Neuronal stem cell (in vitro differentiated cells): ENCODE measurements around the gene CCDC157.

Experiments
- DNase-seq: peaks from one replicate; pipeline ENCODE4 v3.0.0-alpha.2; 2013; ENCODE audit warnings: low spot score
- H2AFZ ChIP-seq: one replicate; pipeline ENCODE4 v1.6.1; 2013; ENCODE audit warnings: mild to moderate bottlenecking, low read length, inconsistent platforms
- H2AK5ac ChIP-seq: 2 replicates; pipeline ENCODE4 v1.6.1; 2013; ENCODE audit warnings: low read depth, mild to moderate bottlenecking, inconsistent platforms, low read length, moderate library complexity, mixed read lengths
- H2BK120ac ChIP-seq: 2 replicates; pipeline ENCODE4 v1.6.1; 2013; ENCODE audit warnings: low read depth, mild to moderate bottlenecking, inconsistent platforms, low read length, moderate library complexity, mixed read lengths
- H2BK12ac ChIP-seq: one replicate; pipeline ENCODE4 v1.6.1; 2013; ENCODE audit warnings: low read length, inconsistent platforms
- H2BK15ac ChIP-seq: 2 replicates; pipeline ENCODE4 v1.6.1; 2013; ENCODE audit warnings: mild to moderate bottlenecking, low read length, inconsistent platforms, mixed read lengths
- H2BK5ac ChIP-seq: one replicate; pipeline ENCODE4 v1.6.1; 2013; ENCODE audit warnings: inconsistent platforms, mild to moderate bottlenecking, low read length, moderate library complexity
- H3K14ac ChIP-seq: one replicate; pipeline ENCODE4 v1.6.1; 2013; ENCODE audit warnings: low read length, inconsistent platforms
- H3K18ac ChIP-seq: 2 replicates; pipeline ENCODE4 v1.6.1; 2013; ENCODE audit warnings: low read length, inconsistent platforms
- H3K23ac ChIP-seq: 2 replicates; pipeline ENCODE4 v1.6.1; 2013; ENCODE audit warnings: low read depth, mild to moderate bottlenecking, mixed read lengths, low read length, inconsistent platforms; ENCODE audit not compliant: poor library complexity
- H3K27ac ChIP-seq: replicated peaks from 3 replicates; pipeline ENCODE4 v1.5.1; 2013; ENCODE audit warnings: low read length, inconsistent platforms
- H3K27me3 ChIP-seq, 3 experiments: 2 replicates each; pipeline ENCODE4 v1.6.1; 2013; ENCODE audit warnings: low read length in 3 of 3, mild to moderate bottlenecking in 2 of 3, inconsistent platforms in 1 of 3, low read depth in 1 of 3, mixed read lengths in 1 of 3, moderate library complexity in 1 of 3; ENCODE audit not compliant: control insufficient read depth in 3 of 3, insufficient read depth in 3 of 3
- H3K36me3 ChIP-seq, 2 donors: replicated peaks in 1 of 2; 2 replicates each; pipeline ENCODE4 v1.6.1; 2013; ENCODE audit warnings: low read length in 2 of 2; ENCODE audit not compliant: control insufficient read depth in 2 of 2, insufficient read depth in 2 of 2
- H3K4ac ChIP-seq: 2 replicates; pipeline ENCODE4 v1.6.1; 2013; ENCODE audit warnings: inconsistent platforms, mild to moderate bottlenecking, low read length, moderate library complexity
- H3K4me1 ChIP-seq, 2 donors: 1 replicate in 1 of 2; 2 replicates in 1 of 2; pipeline ENCODE4 v1.6.1; 2013; ENCODE audit warnings: low read length in 2 of 2, low read depth in 1 of 2; ENCODE audit not compliant: control insufficient read depth in 2 of 2, insufficient read depth in 1 of 2
- H3K4me2 ChIP-seq: one replicate; pipeline ENCODE4 v1.6.1; 2013; ENCODE audit warnings: mild to moderate bottlenecking, low read length, inconsistent platforms; ENCODE audit not compliant: insufficient read depth, poor library complexity, severe bottlenecking
- H3K4me3 ChIP-seq, 2 donors: 2 replicates each; pipeline ENCODE4 v1.5.1; 2013; ENCODE audit warnings: low read length in 2 of 2, mild to moderate bottlenecking in 2 of 2, inconsistent platforms in 1 of 2, moderate library complexity in 1 of 2
- H3K79me1 ChIP-seq: one replicate; pipeline ENCODE4 v1.6.1; 2013; ENCODE audit warnings: low read depth, mild to moderate bottlenecking, inconsistent platforms, low read length, moderate library complexity
- H3K9ac ChIP-seq: one replicate; pipeline ENCODE4 v1.6.1; 2013; ENCODE audit warnings: mild to moderate bottlenecking, low read depth, low read length, inconsistent platforms; ENCODE audit not compliant: poor library complexity
- H3K9me3 ChIP-seq, 2 donors: replicated peaks in 1 of 2; 2 replicates each; pipeline versions ENCODE3 to v1.6.1; 2013; ENCODE audit warnings: low read length in 2 of 2, mild to moderate bottlenecking in 2 of 2, inconsistent platforms in 1 of 2, low read depth in 1 of 2, mixed read lengths in 1 of 2, moderate library complexity in 1 of 2; ENCODE audit not compliant: control insufficient read depth in 2 of 2, insufficient read depth in 1 of 2
- H4K8ac ChIP-seq: one replicate; pipeline ENCODE4 v1.6.1; 2013; ENCODE audit warnings: low read depth, mild to moderate bottlenecking, inconsistent platforms, low read length, moderate library complexity
- H4K91ac ChIP-seq: one replicate; pipeline ENCODE4 v1.6.1; 2013; ENCODE audit warnings: low read length, low read depth, mild to moderate bottlenecking, inconsistent platforms; ENCODE audit not compliant: poor library complexity
- WGBS, 2 donors: extraction: QIAGEN DNeasy Blood & Tissue Kit; methylation state at CpG; one replicate each; pipeline ENCODE4 v1.1.7; 2013; ENCODE audit warnings: missing lambda C conversion rate in 2 of 2, mixed read lengths in 1 of 2; ENCODE audit not compliant: insufficient read length in 2 of 2, insufficient replicate concordance in 1 of 2; ENCODE audit errors: extremely low coverage in 2 of 2; 5-methylcytosine and 5-hydroxymethylcytosine counted together

Gene CCDC157

GRCh38 chr22:30313527-30314363, 43.1 kb upstream of the CCDC157 start:
- H2BK15ac ChIP-seq = no peak overlapping the region
- no peak overlapping the region for H3K18ac ChIP-seq
- no peak overlapping the region for H3K27ac ChIP-seq
- H3K79me1 ChIP-seq = no peaks in the 10 kb centered on the region
- no peak overlapping the region for H3K14ac ChIP-seq
- H4K8ac ChIP-seq = no peak overlapping the region
- DNase-seq = no peak
- H3K4me1 ChIP-seq = peaks cover 0 to 2% of the 10 kb centered on the region in 2 donors
- no peak overlapping the region for H2BK12ac ChIP-seq
- H3K9me3 ChIP-seq = no peaks in the 10 kb centered on the region
- H3K9ac ChIP-seq = no peak overlapping the region
- no peak overlapping the region for H2BK120ac ChIP-seq
- H3K27me3 ChIP-seq = no peaks in the 10 kb centered on the region
- no peak overlapping the region for H2BK5ac ChIP-seq
- no peak overlapping the region for H3K4me2 ChIP-seq
- no peaks in the 10 kb centered on the region for H3K36me3 ChIP-seq
- no peak overlapping the region for H4K91ac ChIP-seq
- H3K4me3 ChIP-seq = no peak overlapping the region
- H2AK5ac ChIP-seq = no peak overlapping the region
- H3K23ac ChIP-seq = no peak overlapping the region
- H2AFZ ChIP-seq = no peak overlapping the region
- no peak overlapping the region for H3K4ac ChIP-seq
- WGBS, 2 donors = no CpG with 5 or more reads among the region's 8 CpGs

GRCh38 chr22:30314915-30315314, 41.9 kb upstream of the CCDC157 start:
- H4K91ac ChIP-seq = no peak overlapping the region
- H3K27me3 ChIP-seq = no peaks in the 10 kb centered on the region
- H3K4me3 ChIP-seq = no peak overlapping the region
- H3K4me2 ChIP-seq = no peak overlapping the region
- no CpG with 5 or more reads among the region's 8 CpGs for WGBS, 2 donors
- H3K27ac ChIP-seq = no peak overlapping the region
- DNase-seq = no peak
- H2BK120ac ChIP-seq = no peak overlapping the region
- H3K4me1 ChIP-seq = peaks cover 0 to 2% of the 10 kb centered on the region in 2 donors
- no peak overlapping the region for H2AFZ ChIP-seq
- no peak overlapping the region for H2AK5ac ChIP-seq
- no peak overlapping the region for H3K23ac ChIP-seq
- no peak overlapping the region for H3K4ac ChIP-seq
- no peaks in the 10 kb centered on the region for H3K9me3 ChIP-seq
- H4K8ac ChIP-seq = no peak overlapping the region
- no peaks in the 10 kb centered on the region for H3K36me3 ChIP-seq
- no peak overlapping the region for H3K18ac ChIP-seq
- no peak overlapping the region for H2BK5ac ChIP-seq
- no peak overlapping the region for H2BK12ac ChIP-seq
- no peaks in the 10 kb centered on the region for H3K79me1 ChIP-seq
- H3K9ac ChIP-seq = no peak overlapping the region
- no peak overlapping the region for H2BK15ac ChIP-seq
- H3K14ac ChIP-seq = no peak overlapping the region

- no peak overlapping the region for H4K91ac ChIP-seq
- H3K79me1 ChIP-seq = no peaks in the 10 kb centered on the region
- H2AK5ac ChIP-seq = no peak overlapping the region
- no peak overlapping the region for H3K4me2 ChIP-seq
- peaks cover 0 to under 1% of the 10 kb centered on the region in 2 donors for H3K4me1 ChIP-seq
- no peak overlapping the region for H3K9ac ChIP-seq
- no peak overlapping the region for H2BK5ac ChIP-seq
- no peak overlapping the region for H3K4me3 ChIP-seq
- DNase-seq = no peak
- H4K8ac ChIP-seq = no peak overlapping the region
- no peak overlapping the region for H2AFZ ChIP-seq
- no peaks in the 10 kb centered on the region for H3K9me3 ChIP-seq
- no peak overlapping the region for H3K14ac ChIP-seq
- H2BK15ac ChIP-seq = no peak overlapping the region
- no peak overlapping the region for H3K18ac ChIP-seq
- H3K4ac ChIP-seq = no peak overlapping the region
- H2BK12ac ChIP-seq = no peak overlapping the region
- no CpG with 5 or more reads among the region's 2 CpGs for WGBS, 2 donors
- H3K27ac ChIP-seq = no peak overlapping the region
- no peak overlapping the region for H2BK120ac ChIP-seq
- H3K27me3 ChIP-seq = no peaks in the 10 kb centered on the region
- no peaks in the 10 kb centered on the region for H3K36me3 ChIP-seq
- H3K23ac ChIP-seq = no peak overlapping the region
Observed at GRCh38 chr22:30315962-30316576, 40.7 kb upstream of the CCDC157 start.

GRCh38 chr22:30317778-30318177, 39.0 kb upstream of the CCDC157 start:
- Histone ChIP-seq H2AFZ (no peak overlapping the region), H3K4me1 (no peaks in the 10 kb centered on the region), H2BK12ac (no peak overlapping the region), H3K23ac (no peak overlapping the region), H3K9ac (no peak overlapping the region), H2AK5ac (no peak overlapping the region), H2BK15ac (no peak overlapping the region), H3K27ac (no peak overlapping the region), H3K18ac (no peak overlapping the region), H3K4me2 (no peak overlapping the region), H3K4ac (no peak overlapping the region), H3K36me3 (no peaks in the 10 kb centered on the region), H4K8ac (no peak overlapping the region), H3K14ac (no peak overlapping the region), H2BK120ac (no peak overlapping the region), H3K79me1 (no peaks in the 10 kb centered on the region), H3K4me3 (no peak overlapping the region), H3K27me3 (no peaks in the 10 kb centered on the region), H3K9me3 (no peaks in the 10 kb centered on the region), H2BK5ac (no peak overlapping the region), H4K91ac (no peak overlapping the region)
- WGBS, 2 donors = no CpG with 5 or more reads among the region's 1 CpG
- DNase-seq = no peak
